Activated CD4-positive, CD25-positive, alpha-beta regulatory T cell treated with anti-CD3 and anti-CD28 coated beads, Interleukin-2, amount 50 U/mL, for 72 hours (primary cell): ENCODE measurements around the gene VPS4A.
A peak's percentile ranks its signal among the peaks of the same experiment; 100 is the strongest.

Source experiments
- DNase-seq: peaks from one replicate; pipeline ENCODE4 v3.0.0; 2021

The VPS4A gene

GRCh38 chr16:69307856-69308255 is 3.3 kb upstream of the VPS4A start:
- DNase-seq: no peak

DNA sequence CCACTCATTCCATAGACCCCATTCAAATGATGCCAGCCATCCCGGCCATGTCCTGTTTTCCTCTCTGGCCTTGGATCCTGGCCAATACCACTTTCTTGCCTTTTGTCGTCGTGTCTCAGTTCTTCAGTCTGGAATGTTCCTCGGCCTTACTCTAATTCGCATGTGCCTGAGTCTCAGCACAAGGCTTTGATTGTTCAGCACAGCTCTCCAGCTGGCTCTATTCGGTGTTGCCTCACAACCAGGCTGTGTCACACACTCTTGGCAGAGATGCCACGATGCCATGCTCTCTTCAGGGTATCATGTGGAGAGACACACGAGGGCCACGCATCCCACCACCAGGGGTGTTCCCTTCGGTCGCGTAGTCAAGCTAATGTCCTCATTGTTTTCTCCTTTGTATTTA is 1.8 kb upstream of the VPS4A start:
- no peak for DNase-seq

GRCh38 chr16:69311533-69312387 is 610 bp downstream of the VPS4A start:
- DNase-seq: no peak

DNA sequence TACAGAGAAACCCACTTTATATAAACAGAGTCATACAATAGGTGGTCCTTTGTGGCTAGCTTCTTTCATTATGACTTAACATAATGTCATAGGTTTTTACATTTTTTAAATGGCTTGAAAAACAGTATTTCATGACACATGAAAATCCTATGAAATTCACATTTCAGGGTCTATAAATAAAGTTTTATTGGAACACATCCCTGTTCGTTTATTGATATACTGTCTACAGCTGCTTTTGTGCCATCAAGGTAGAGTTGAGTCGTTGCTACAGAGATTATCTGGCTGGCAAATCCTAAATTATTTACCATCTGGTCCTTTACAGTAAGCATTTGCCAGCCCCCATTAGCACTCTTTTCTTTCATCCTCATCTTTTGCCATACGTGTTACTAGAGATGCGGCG is 2.3 kb downstream of the VPS4A start:
- no peak for DNase-seq

- no peak for DNase-seq
These were observed 3.4 kb downstream of the VPS4A start for GRCh38 chr16:69314534-69314933.

- DNase-seq: peak; percentile 9
These were observed 4.5 kb downstream of the VPS4A start for GRCh38 chr16:69315486-69316311.

- DNase-seq: no peak
These were observed 5.5 kb downstream of the VPS4A start for GRCh38 chr16:69316595-69317034.

GRCh38 chr16:69318177-69318910 is 7.2 kb downstream of the VPS4A start:
- DNase-seq: no peak

DNA sequence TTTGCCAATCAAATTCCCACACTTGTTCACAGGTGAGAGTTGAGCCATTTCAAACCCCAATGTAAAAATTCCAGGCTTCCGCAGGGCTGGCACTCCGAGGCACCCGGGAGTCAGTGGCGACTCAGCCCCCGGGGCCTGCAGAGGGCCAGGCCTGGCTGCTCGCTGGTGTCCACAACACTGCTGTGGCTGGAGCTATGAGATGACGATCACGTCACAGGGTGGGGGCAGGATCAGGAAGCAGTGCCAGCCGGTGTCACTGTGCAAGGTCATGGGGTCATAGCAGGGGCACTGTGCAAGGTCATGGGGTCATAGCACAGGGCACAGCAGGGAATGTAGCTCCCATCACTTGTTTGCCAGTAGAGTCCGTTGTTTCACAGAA is 7.8 kb downstream of the VPS4A start:
- peak; percentile 15 for DNase-seq

- peak; percentile 9 for DNase-seq
These were observed 8.2 kb downstream of the VPS4A start for GRCh38 chr16:69319381-69319780.

GRCh38 chr16:69319826-69320739 is 8.9 kb downstream of the VPS4A start:
- no peak for DNase-seq

DNA sequence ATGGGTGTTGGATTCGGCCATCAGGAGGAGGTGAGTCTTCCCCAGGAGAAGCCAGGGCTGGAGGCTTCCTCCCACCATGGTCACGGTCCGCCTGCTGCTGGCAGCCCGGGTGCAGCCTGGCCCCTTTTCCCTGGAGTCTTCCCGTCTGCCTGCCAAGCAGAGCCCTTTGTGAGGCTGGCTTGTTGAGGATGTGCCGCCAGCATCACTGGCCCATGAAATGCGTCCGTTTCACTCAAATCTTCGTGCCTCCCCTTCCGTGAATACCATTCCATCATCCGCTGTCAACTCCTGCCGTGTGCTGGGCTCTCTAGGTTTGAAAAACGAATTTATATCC is 9.6 kb downstream of the VPS4A start:
- no peak for DNase-seq

DNA sequence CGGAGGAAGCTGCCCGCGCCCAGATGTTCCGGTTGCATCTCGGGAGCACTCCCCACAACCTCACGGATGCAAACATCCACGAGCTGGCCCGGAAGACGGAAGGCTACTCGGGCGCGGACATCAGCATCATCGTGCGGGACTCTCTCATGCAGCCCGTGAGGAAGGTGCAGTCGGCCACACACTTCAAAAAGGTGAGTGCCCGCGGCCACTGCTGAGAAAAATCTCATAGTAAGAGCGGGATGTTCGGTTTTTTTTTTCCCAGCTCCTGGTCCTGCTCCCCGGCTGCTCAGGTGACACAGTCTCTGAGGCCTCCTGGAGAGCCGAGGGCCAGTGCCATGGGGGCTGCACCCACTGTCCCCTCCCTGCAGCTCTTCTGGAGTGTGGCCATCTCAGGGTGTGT is 9.9 kb downstream of the VPS4A start:
- DNase-seq: no peak

DNA sequence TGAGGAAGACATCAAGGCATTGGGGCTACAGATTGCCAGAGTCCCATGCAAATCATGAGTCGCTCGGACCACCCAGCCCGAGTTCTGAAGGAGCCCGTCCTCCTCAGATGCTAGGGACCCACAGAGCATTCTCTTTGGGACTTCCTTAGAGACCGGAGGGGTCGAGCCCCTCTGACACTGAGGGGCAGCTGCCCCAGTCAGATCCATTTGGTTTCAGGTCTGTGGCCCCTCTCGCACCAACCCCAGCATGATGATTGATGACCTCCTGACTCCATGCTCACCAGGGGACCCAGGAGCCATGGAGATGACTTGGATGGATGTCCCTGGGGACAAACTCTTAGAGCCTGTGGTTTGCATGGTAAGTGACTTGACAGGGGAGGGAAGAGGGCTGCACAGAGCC is 11.2 kb downstream of the VPS4A start:
- no peak for DNase-seq

GRCh38 chr16:69323415-69323814 is 12.3 kb downstream of the VPS4A start:
- no peak for DNase-seq

GRCh38 chr16:69324013-69324531 is 12.9 kb downstream of the VPS4A start:
- DNase-seq: no peak

GRCh38 chr16:69324585-69325253 is 13.6 kb downstream of the VPS4A start:
- DNase-seq: no peak

- DNase-seq: no peak
These were observed 14.6 kb downstream of the VPS4A start for GRCh38 chr16:69325784-69326171.

- DNase-seq: no peak
These were observed 15.2 kb downstream of the VPS4A start for GRCh38 chr16:69326172-69326873.

- DNase-seq: no peak
These were observed 16.6 kb downstream of the VPS4A start for GRCh38 chr16:69327585-69328310.
